Rectal smooth muscle tissue (tissue), 1 donor: ENCODE data around the gene PRDM11.
"Not testable (repeated sequence)": the region's sequence is repeated elsewhere in the genome, so short reads cannot be mapped to it uniquely, and the experiment has no call there.

Experiments
- H3K27ac ChIP-seq: one replicate; pipeline ENCODE4 v1.7.0; 2013; ENCODE audit warnings: low read depth, low read length, inconsistent platforms
- H3K27me3 ChIP-seq: one replicate; pipeline ENCODE4 v1.7.0; 2013; ENCODE audit warnings: low read length; ENCODE audit not compliant: control insufficient read depth, insufficient read depth
- H3K36me3 ChIP-seq: one replicate; pipeline ENCODE4 v1.7.0; 2013; ENCODE audit warnings: low read length; ENCODE audit not compliant: control insufficient read depth, insufficient read depth
- H3K4me1 ChIP-seq: one replicate; pipeline ENCODE4 v1.7.0; 2013; ENCODE audit warnings: low read length; ENCODE audit not compliant: control insufficient read depth, insufficient read depth
- H3K4me3 ChIP-seq: one replicate; pipeline ENCODE4 v1.7.0; 2013; ENCODE audit warnings: low read length
- H3K9ac ChIP-seq: one replicate; pipeline ENCODE4 v1.7.0; 2013; ENCODE audit warnings: low read length

The PRDM11 gene

GRCh38 chr11:45246241-45246640 lies 99.8 kb downstream of the PRDM11 start:
- H3K4me3 ChIP-seq: no peak overlapping the region
- no peak overlapping the region for H3K9ac ChIP-seq
- no peaks in the 10 kb centered on the region for H3K4me1 ChIP-seq
- H3K27me3 ChIP-seq: no peaks in the 10 kb centered on the region
- H3K36me3 ChIP-seq: no peaks in the 10 kb centered on the region
- H3K27ac ChIP-seq: no peak overlapping the region

DNA sequence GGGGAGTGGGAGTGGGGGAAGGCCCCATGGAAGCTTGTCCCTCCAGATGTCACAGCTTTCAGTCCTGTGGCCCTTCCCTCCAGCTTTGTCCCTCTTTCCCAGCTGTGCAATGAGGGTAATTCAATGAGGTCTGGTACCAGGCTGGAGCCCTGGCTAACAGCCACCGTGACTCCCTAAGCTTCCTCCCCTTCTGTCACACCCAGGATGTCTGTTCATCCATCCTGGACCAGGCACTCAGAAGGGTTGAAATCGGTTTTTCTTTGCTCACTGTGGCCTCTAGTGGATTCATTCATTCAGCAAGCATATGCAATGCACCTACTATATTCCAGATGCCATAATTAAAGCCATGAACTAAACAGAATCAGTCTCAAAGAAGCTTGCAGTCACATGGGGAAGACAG lies 101.0 kb downstream of the PRDM11 start:
- no peak overlapping the region for H3K9ac ChIP-seq
- no peak overlapping the region for H3K4me3 ChIP-seq
- no peaks in the 10 kb centered on the region for H3K4me1 ChIP-seq
- no peaks in the 10 kb centered on the region for H3K27me3 ChIP-seq
- no peaks in the 10 kb centered on the region for H3K36me3 ChIP-seq
- H3K27ac ChIP-seq: no peak overlapping the region

DNA sequence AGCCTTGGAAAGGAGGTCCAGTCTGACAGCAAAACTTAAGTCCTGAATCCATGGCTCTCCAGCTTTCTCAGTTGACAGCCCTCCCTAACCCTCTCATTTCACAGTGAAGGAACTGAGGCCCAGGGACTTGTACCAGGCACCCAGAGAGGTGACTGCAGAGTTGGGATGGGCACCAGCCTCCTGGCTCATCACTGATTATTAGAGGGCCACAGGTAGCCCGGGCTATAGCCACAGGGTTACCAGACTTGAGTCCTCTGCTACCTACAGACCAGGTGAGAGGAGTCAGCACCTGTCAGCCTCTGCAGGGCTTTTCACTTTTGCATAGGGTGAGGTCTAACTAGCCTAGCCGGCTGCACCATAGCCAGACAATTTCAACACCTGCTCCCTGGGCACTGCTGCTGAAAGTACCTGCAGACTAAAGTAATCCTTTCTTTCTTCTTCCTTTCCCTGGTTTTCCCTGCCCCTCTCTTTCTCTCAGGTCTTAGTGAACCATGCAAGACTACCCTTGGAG lies 102.1 kb downstream of the PRDM11 start:
- H3K4me1 ChIP-seq: no peaks in the 10 kb centered on the region
- no peak overlapping the region for H3K4me3 ChIP-seq
- H3K27ac ChIP-seq: no peak overlapping the region
- no peak overlapping the region for H3K9ac ChIP-seq
- no peaks in the 10 kb centered on the region for H3K27me3 ChIP-seq
- H3K36me3 ChIP-seq: no peaks in the 10 kb centered on the region

DNA sequence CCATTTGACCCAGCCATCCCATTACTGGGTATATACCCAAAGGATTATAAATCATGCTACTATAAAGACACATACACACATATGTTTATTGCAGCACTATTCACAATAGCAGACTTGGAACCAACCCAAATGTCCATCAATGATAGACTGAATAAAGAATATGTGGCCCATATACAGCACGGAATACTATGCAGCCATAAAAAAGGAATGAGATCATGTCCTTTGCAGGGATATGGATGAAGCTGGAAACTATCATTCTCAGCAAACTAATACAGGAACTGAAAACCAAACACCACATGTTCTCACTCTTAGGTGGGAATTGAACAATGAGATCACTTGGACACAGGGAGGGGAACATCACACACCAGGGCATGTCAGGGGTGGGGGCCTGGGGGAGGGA lies 102.9 kb downstream of the PRDM11 start:
- not testable (repeated sequence) for H3K36me3 ChIP-seq, H3K4me1 ChIP-seq, H3K4me3 ChIP-seq, H3K9ac ChIP-seq, H3K27ac ChIP-seq, H3K27me3 ChIP-seq

GRCh38 chr11:45250035-45250718 lies 103.7 kb downstream of the PRDM11 start:
- H3K27ac ChIP-seq: no peak overlapping the region
- no peak overlapping the region for H3K4me3 ChIP-seq
- no peaks in the 10 kb centered on the region for H3K36me3 ChIP-seq
- no peak overlapping the region for H3K9ac ChIP-seq
- H3K27me3 ChIP-seq: no peaks in the 10 kb centered on the region
- H3K4me1 ChIP-seq: no peaks in the 10 kb centered on the region

DNA sequence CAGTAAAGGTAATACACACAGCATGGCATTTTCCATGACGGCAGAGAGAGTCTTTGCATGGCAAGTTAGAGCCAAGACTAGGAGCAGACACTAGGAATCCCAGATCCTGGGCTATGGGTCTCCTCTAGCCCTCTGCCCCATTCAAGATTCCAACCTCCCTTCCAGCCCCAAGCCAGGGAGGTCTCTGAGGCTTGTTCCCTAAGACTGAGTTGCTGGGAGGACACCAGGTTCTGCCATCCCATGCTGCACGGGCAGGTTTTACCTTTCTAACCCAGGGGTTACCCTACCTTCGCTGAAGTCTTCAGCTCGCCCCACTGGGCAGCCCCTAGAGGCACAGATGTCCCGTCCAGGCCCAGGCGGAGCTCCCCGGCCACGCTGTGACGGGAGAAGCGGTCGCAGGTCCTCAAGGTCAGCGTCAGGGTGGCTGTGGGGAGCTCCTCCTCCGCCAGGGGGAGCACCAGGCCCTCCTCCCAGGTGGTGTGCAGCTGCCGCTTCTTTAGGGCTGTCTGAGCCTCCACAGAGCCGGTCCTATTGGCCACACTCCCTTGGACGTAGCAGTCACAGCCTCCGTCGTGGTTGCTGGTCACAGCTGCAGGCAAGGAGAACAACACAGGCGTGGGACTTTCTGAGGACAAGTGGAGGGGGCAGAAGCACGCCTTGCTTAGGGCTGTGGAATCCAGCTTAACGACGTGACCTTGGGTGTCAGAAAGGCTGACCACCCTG lies 105.9 kb downstream of the PRDM11 start:
- Histone ChIP-seq H3K27me3 (no peaks in the 10 kb centered on the region), H3K4me3 (no peak overlapping the region), H3K27ac (no peak overlapping the region), H3K9ac (no peak overlapping the region), H3K4me1 (no peaks in the 10 kb centered on the region), H3K36me3 (no peaks in the 10 kb centered on the region)

DNA sequence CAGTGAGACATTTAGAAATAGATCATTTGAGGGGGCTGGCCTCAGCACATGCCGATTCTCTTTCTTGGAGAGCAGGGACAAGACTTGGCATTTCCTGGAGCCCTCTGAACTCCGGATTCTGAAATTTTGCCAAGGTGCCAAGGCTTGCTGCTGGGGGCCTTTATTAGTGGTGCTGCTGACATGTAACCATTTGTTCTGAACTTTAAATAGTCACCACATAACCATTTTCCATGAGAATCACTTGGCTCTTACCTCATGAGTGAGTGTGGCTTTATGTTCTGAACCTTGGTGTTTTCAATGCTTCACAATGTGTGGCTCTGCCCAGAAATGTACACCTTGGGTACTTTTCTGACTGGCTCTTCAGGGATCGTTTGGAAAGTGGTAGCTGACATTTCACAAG lies 106.4 kb downstream of the PRDM11 start:
- Histone ChIP-seq H3K36me3 (no peaks in the 10 kb centered on the region), H3K4me3 (no peak overlapping the region), H3K27me3 (no peaks in the 10 kb centered on the region), H3K27ac (no peak overlapping the region), H3K4me1 (no peaks in the 10 kb centered on the region), H3K9ac (no peak overlapping the region)

DNA sequence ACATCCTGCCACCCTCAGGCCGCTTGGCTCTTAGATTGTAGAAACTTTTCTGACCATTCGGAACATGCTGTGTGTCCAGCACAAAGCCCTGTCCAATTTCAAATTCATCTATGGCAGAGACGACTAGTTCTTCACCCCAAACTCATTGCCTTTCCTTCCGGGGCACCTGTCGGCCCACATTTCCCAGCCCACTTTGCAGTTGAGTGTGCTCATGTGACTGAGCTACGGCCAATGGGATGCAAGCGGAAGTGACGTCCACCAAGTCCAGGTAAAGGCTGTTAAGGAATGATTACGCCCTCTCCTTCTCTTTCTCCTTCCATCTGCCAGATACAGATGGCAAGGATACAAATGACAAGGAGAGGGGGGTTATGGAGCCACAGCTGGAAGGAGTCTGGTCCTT lies 107.2 kb downstream of the PRDM11 start:
- no peak overlapping the region for H3K4me3 ChIP-seq
- H3K4me1 ChIP-seq: no peaks in the 10 kb centered on the region
- H3K9ac ChIP-seq: no peak overlapping the region
- no peaks in the 10 kb centered on the region for H3K27me3 ChIP-seq
- no peaks in the 10 kb centered on the region for H3K36me3 ChIP-seq
- H3K27ac ChIP-seq: no peak overlapping the region

GRCh38 chr11:45254070-45254469 lies 107.6 kb downstream of the PRDM11 start:
- Histone ChIP-seq H3K27ac (no peak overlapping the region), H3K4me1 (no peaks in the 10 kb centered on the region), H3K9ac (no peak overlapping the region), H3K27me3 (no peaks in the 10 kb centered on the region), H3K36me3 (no peaks in the 10 kb centered on the region), H3K4me3 (no peak overlapping the region)

- H3K27ac ChIP-seq: no peak overlapping the region
These were observed 112.6 kb downstream of the PRDM11 start for GRCh38 chr11:45258982-45259530.

GRCh38 chr11:45259592-45259991 lies 113.2 kb downstream of the PRDM11 start:
- Histone ChIP-seq H3K4me3 (no peak overlapping the region), H3K4me1 (no peaks in the 10 kb centered on the region), H3K36me3 (no peaks in the 10 kb centered on the region), H3K9ac (no peak overlapping the region), H3K27me3 (no peaks in the 10 kb centered on the region), H3K27ac (no peak overlapping the region)

More at GRCh38 chr11:45258982-45259530, 112.6 kb downstream of the PRDM11 start:
- Histone ChIP-seq H3K4me3 (no peak overlapping the region), H3K36me3 (no peaks in the 10 kb centered on the region), H3K27me3 (no peaks in the 10 kb centered on the region), H3K9ac (no peak overlapping the region), H3K4me1 (no peaks in the 10 kb centered on the region)

- no peak overlapping the region for H3K27ac ChIP-seq
- H3K27me3 ChIP-seq: no peaks in the 10 kb centered on the region
- no peaks in the 10 kb centered on the region for H3K4me1 ChIP-seq
- H3K4me3 ChIP-seq: no peak overlapping the region
- H3K9ac ChIP-seq: no peak overlapping the region
- no peaks in the 10 kb centered on the region for H3K36me3 ChIP-seq
These were observed 113.6 kb downstream of the PRDM11 start for GRCh38 chr11:45260071-45260470.
